Muscle layer of colon (tissue), 2 donors: ENCODE data around the gene CELSR2.

Source experiments
- H3K27ac ChIP-seq: one replicate; pipeline ENCODE4 v1.7.0; 2013; ENCODE audit warnings: low read depth, mild to moderate bottlenecking, low read length, moderate library complexity
- H3K27me3 ChIP-seq, 2 donors: one replicate each; pipeline ENCODE4 v1.7.0; 2013; ENCODE audit warnings: low read length in 2 of 2, mild to moderate bottlenecking in 2 of 2; ENCODE audit not compliant: insufficient read depth in 2 of 2, control insufficient read depth in 1 of 2
- H3K36me3 ChIP-seq: one replicate; pipeline ENCODE4 v1.7.0; 2013; ENCODE audit warnings: mild to moderate bottlenecking, low read length; ENCODE audit not compliant: insufficient read depth
- H3K4me1 ChIP-seq: one replicate; pipeline ENCODE4 v1.7.0; 2013; ENCODE audit warnings: mild to moderate bottlenecking, low read length; ENCODE audit not compliant: insufficient read depth
- H3K4me3 ChIP-seq, 2 donors: one replicate each; pipeline ENCODE4 v1.7.0; 2013; ENCODE audit warnings: low read length in 2 of 2, low read depth in 1 of 2, mild to moderate bottlenecking in 1 of 2, moderate library complexity in 1 of 2
- H3K9ac ChIP-seq: one replicate; pipeline ENCODE4 v1.7.0; 2013; ENCODE audit warnings: low read length
- H3K9me3 ChIP-seq: one replicate; pipeline ENCODE4 v1.7.0; 2013; ENCODE audit warnings: mild to moderate bottlenecking, low read length
- donor health status: abdominal sarcoma.
- donor health status: Adenocarcinoma of cecum.

The CELSR2 gene

GRCh38 chr1:109262231-109263055 lies 13.1 kb downstream of the CELSR2 start:
- Histone ChIP-seq H3K36me3 (peaks cover 6% of the 10 kb centered on the region), H3K4me3 (no peak overlapping the region), H3K9ac (no peak overlapping the region), H3K27ac (no peak overlapping the region), H3K27me3 (no peaks in the 10 kb centered on the region), H3K4me1 (no peaks in the 10 kb centered on the region), H3K9me3 (no peaks in the 10 kb centered on the region)

GRCh38 chr1:109263234-109263596 lies 13.9 kb downstream of the CELSR2 start:
- no peak overlapping the region for H3K9ac ChIP-seq
- H3K27ac ChIP-seq: no peak overlapping the region
- H3K4me1 ChIP-seq: no peaks in the 10 kb centered on the region
- peaks cover 6% of the 10 kb centered on the region for H3K36me3 ChIP-seq
- H3K4me3 ChIP-seq: no peak overlapping the region
- no peaks in the 10 kb centered on the region for H3K27me3 ChIP-seq
- no peaks in the 10 kb centered on the region for H3K9me3 ChIP-seq

- H3K27ac ChIP-seq: no peak overlapping the region
- H3K36me3 ChIP-seq: peaks cover 6% of the 10 kb centered on the region
- H3K9ac ChIP-seq: no peak overlapping the region
- H3K4me3 ChIP-seq: no peak overlapping the region
- H3K4me1 ChIP-seq: no peaks in the 10 kb centered on the region
- H3K27me3 ChIP-seq: no peaks in the 10 kb centered on the region
- no peaks in the 10 kb centered on the region for H3K9me3 ChIP-seq
Observed at GRCh38 chr1:109263597-109264378, 14.4 kb downstream of the CELSR2 start.

- H3K27ac ChIP-seq: no peak overlapping the region
- no peaks in the 10 kb centered on the region for H3K27me3 ChIP-seq
- H3K36me3 ChIP-seq: peaks cover 6% of the 10 kb centered on the region
- no peaks in the 10 kb centered on the region for H3K4me1 ChIP-seq
- no peaks in the 10 kb centered on the region for H3K9me3 ChIP-seq
- no peak overlapping the region for H3K9ac ChIP-seq
- no peak overlapping the region for H3K4me3 ChIP-seq
Observed at GRCh38 chr1:109264379-109264755, 15.0 kb downstream of the CELSR2 start.

GRCh38 chr1:109265016-109265415 lies 15.7 kb downstream of the CELSR2 start:
- peaks cover 6% of the 10 kb centered on the region for H3K36me3 ChIP-seq
- H3K9me3 ChIP-seq: no peaks in the 10 kb centered on the region
- no peaks in the 10 kb centered on the region for H3K27me3 ChIP-seq
- no peak overlapping the region for H3K27ac ChIP-seq
- H3K4me1 ChIP-seq: no peaks in the 10 kb centered on the region
- no peak overlapping the region for H3K9ac ChIP-seq
- no peak overlapping the region for H3K4me3 ChIP-seq

GRCh38 chr1:109265741-109266330 lies 16.5 kb downstream of the CELSR2 start:
- peaks cover 6% of the 10 kb centered on the region for H3K36me3 ChIP-seq
- no peak overlapping the region for H3K4me3 ChIP-seq
- H3K9ac ChIP-seq: no peak overlapping the region
- no peaks in the 10 kb centered on the region for H3K9me3 ChIP-seq
- H3K27me3 ChIP-seq: no peaks in the 10 kb centered on the region
- no peaks in the 10 kb centered on the region for H3K4me1 ChIP-seq
- no peak overlapping the region for H3K27ac ChIP-seq

GRCh38 chr1:109266965-109267364 lies 17.6 kb downstream of the CELSR2 start:
- H3K27me3 ChIP-seq: no peaks in the 10 kb centered on the region
- no peaks in the 10 kb centered on the region for H3K4me1 ChIP-seq
- H3K9ac ChIP-seq: no peak overlapping the region
- H3K4me3 ChIP-seq: no peak overlapping the region
- H3K27ac ChIP-seq: no peak overlapping the region
- H3K36me3 ChIP-seq: peaks cover 6% of the 10 kb centered on the region
- H3K9me3 ChIP-seq: no peaks in the 10 kb centered on the region

GRCh38 chr1:109267743-109268300 lies 18.5 kb downstream of the CELSR2 start:
- Histone ChIP-seq H3K9ac (no peak overlapping the region), H3K36me3 (peaks cover 6% of the 10 kb centered on the region), H3K4me1 (no peaks in the 10 kb centered on the region)

GRCh38 chr1:109268431-109269211 lies 19.3 kb downstream of the CELSR2 start:
- H3K9ac ChIP-seq: no peak overlapping the region
- no peaks in the 10 kb centered on the region for H3K9me3 ChIP-seq
- H3K36me3 ChIP-seq: peaks cover 6% of the 10 kb centered on the region
- H3K4me3 ChIP-seq: no peak overlapping the region
- H3K27ac ChIP-seq: no peak overlapping the region
- H3K4me1 ChIP-seq: no peaks in the 10 kb centered on the region
- H3K27me3 ChIP-seq: no peaks in the 10 kb centered on the region

More at GRCh38 chr1:109267743-109268300, 18.5 kb downstream of the CELSR2 start:
- Histone ChIP-seq H3K4me3 (no peak overlapping the region), H3K27ac (no peak overlapping the region), H3K9me3 (no peaks in the 10 kb centered on the region), H3K27me3 (no peaks in the 10 kb centered on the region)

- Histone ChIP-seq H3K9me3 (no peaks in the 10 kb centered on the region), H3K27ac (no peak overlapping the region), H3K4me3 (no peak overlapping the region), H3K27me3 (no peaks in the 10 kb centered on the region), H3K4me1 (no peaks in the 10 kb centered on the region), H3K9ac (no peak overlapping the region), H3K36me3 (peaks cover 5% of the 10 kb centered on the region)
Observed at GRCh38 chr1:109269212-109269980, 20.1 kb downstream of the CELSR2 start.
